ENCODE measurements around the gene PNPLA7. TPM values are rescaled to one million over a fixed set of nuclear protein-coding genes. Genes with fewer than 3 reads are reported as not detected.

Gene PNPLA7
- total and polyA plus RNA-seq, 2 of the 13 experiments (the other 11 are each of a cell fraction or from before 2014, with no cell fraction given) = 0.42 to 1.5 TPM

DNA sequence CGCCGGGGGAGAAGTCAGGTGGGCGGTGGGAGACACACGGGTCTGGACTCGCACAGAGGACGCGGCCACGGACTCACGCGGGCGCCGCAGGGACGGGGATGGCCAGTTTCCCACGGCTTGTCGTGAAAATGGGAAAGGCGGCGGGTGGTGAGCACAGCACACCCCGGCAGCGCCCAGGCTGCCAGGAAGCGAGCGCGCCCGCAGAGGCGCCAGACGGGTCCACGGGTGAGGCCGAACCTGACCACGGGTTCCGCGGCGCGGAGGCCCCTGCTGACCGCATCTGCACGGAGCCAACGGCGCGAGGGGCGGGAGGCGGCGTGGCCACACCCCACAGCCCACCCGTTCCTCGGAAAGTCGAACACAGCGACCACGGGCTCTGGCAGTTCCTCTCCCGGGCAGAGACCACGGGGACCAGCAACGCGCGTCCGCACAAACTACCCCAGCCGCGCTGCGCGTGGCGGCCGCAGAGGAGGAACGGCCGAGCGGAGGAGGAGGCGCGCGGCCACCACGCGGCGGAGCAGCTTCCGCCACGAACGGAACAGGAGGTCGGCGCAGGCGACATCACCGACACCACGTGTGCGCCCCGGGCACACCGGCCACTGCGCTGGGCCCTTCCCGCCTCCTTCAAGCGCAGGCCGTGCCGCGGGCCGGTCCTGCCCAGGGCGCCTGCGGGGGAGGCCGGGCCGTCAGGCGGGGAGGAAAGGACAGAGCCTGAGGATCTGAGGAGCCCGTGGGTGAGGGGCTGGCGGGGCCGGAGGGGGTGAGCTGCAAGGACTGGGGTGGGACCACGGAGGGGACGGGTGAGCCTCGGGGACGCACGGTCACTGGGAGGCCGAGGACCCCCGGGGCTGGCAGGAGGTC is 132.8 kb downstream of the PNPLA7 start:
- in situ Hi-C loops (cut with HindIII; ENCODE audit: extremely low pct_ligation_motif_present, low pct_unique_long_range_greater_than_20kb) = no loop called here
- Histone ChIP-seq H3K4me1 (ENCODE audit: insufficient read depth, low read length) (peaks cover 13% of the 10 kb centered on the region), H3K9me3 (ENCODE audit: low read length) (no peaks in the 10 kb centered on the region), H3K27ac (ENCODE audit: extremely low read length, insufficient read depth, low read length) (no peak overlapping the region), H3K79me2 (ENCODE audit: insufficient read depth, low read length) (peaks cover 15% of the 10 kb centered on the region), H4K20me1 (ENCODE audit: insufficient read depth, low read length) (no peaks in the 10 kb centered on the region), H3K9ac (ENCODE audit: insufficient read depth, low read depth, low read length) (no peak overlapping the region), H3K4me3 (replicated peaks in 1 of 3; ENCODE audit: insufficient read depth in 1 of 3, low read depth in 2 of 3, low read length in 3 of 3) (no peak overlapping the region), H3K27me3 (ENCODE audit: control insufficient read depth in 1 of 2, insufficient read depth in 2 of 2, low read length in 2 of 2) (no peaks in the 10 kb centered on the region; a peak in 1 of 5 replicates), H3K4me2 (ENCODE audit: low read depth, low read length) (no peak overlapping the region), H3K36me3 (replicated peaks in 1 of 2; ENCODE audit: control insufficient read depth in 1 of 2, insufficient read depth in 2 of 2, low read length in 2 of 2) (no peaks in the 10 kb centered on the region), H2AFZ (ENCODE audit: low read length) (no peak overlapping the region)
- ChIA-PET CTCF (ENCODE audit: low intra/inter-chr PET ratio, low total read pairs) (no interaction called here), POLR2A (no interaction called here)
- FAIRE-seq (no peak), DNase-seq (ENCODE audit: low spot score) (no peak), ATAC-seq (no peak)
- no TSS peak for BruUV-seq (replicated peaks)
- 0 out of 2 replicates have a peak, but pooled peaks have one; percentile 13 for TF ChIP-seq RBFOX2 (IDR thresholded peaks at IDR 0.05; ENCODE audit: low read depth, low read length)
- no peak for TF ChIP-seq ZBTB42 (CRISPR knock-in tag; IDR thresholded peaks at IDR 0.05)
- TF ChIP-seq AGO2 (optimal IDR thresholded peaks at IDR 0.05; ENCODE audit: low read depth, low read length) = peak; percentile 31
- intact Hi-C loops (cut with micrococcal nuclease; ENCODE audit: unreplicated experiment) = no loop called here
- 97% methylated on average over 96 of the region's 99 CpGs for WGBS (ENCODE audit: low lambda C conversion rate)

DNA sequence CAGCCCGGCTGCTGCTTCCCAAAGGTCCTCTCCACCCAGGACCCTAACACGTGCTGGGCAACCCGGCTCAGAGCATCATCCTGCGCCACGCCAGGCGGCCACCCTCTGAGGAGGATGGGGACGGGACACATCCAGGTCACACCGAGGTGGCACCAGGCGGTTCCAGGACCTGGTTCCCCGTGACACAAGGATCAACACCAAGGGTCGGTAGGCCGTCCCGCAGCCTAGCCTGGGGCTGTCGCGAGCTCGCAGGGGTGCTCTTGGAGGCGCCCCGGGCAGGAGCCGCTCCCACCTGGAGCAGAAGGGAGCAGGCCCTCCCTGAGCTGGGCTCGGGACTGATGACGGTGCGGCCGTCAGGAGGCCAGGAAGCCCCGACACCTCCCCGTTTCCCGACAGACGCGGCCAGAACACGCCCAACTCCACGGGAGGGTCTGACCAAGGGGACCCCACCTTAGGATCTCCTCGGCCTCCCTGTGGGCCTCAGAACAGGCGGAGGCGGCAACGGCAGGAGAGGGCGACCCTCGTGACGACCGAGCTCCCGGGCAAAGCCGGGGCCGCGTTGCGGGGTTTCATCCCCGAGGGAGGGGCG is 133.5 kb downstream of the PNPLA7 start:
- DNase-seq (ENCODE audit: low spot score) (no peak), ATAC-seq (no peak), FAIRE-seq (no peak)
- in situ Hi-C loops (cut with HindIII; ENCODE audit: extremely low pct_ligation_motif_present, low pct_unique_long_range_greater_than_20kb) = no loop called here
- no peak overlapping the region for H3K4me2 ChIP-seq (ENCODE audit: low read depth, low read length)
- intact Hi-C loops (cut with micrococcal nuclease; ENCODE audit: unreplicated experiment) = no loop called here
- no peaks in the 10 kb centered on the region for H3K27me3 ChIP-seq (ENCODE audit: control insufficient read depth in 1 of 2, insufficient read depth in 2 of 2, low read length in 2 of 2)
- ChIA-PET POLR2A (no interaction called here), CTCF (ENCODE audit: low intra/inter-chr PET ratio, low total read pairs) (no interaction called here)
- H3K9me3 ChIP-seq (ENCODE audit: low read length) = no peaks in the 10 kb centered on the region
- no peak overlapping the region for H3K27ac ChIP-seq (ENCODE audit: extremely low read length, insufficient read depth, low read length)
- no peak overlapping the region for H3K4me3 ChIP-seq (replicated peaks in 1 of 3; ENCODE audit: insufficient read depth in 1 of 3, low read depth in 2 of 3, low read length in 3 of 3)
- H2AFZ ChIP-seq (ENCODE audit: low read length) = no peak overlapping the region
- H3K9ac ChIP-seq (ENCODE audit: insufficient read depth, low read depth, low read length) = no peak overlapping the region
- no peaks in the 10 kb centered on the region for H4K20me1 ChIP-seq (ENCODE audit: insufficient read depth, low read length)
- BruUV-seq (replicated peaks) = no TSS peak
- H3K36me3 ChIP-seq (replicated peaks in 1 of 2; ENCODE audit: control insufficient read depth in 1 of 2, insufficient read depth in 2 of 2, low read length in 2 of 2) = no peaks in the 10 kb centered on the region
- peaks cover 10% of the 10 kb centered on the region for H3K4me1 ChIP-seq (ENCODE audit: insufficient read depth, low read length)
- 94% methylated on average over 33 of the region's 45 CpGs for WGBS (ENCODE audit: low lambda C conversion rate)
- H3K79me2 ChIP-seq (ENCODE audit: insufficient read depth, low read length) = peaks cover 8% of the 10 kb centered on the region
- TF ChIP-seq POLR2AphosphoS2 (IDR thresholded peaks at IDR 0.05; ENCODE audit: low read depth, low read length) = no peak
- peak; percentile 20 for TF ChIP-seq HNRNPLL (IDR thresholded peaks at IDR 0.05; ENCODE audit: low read depth, low read length, poor library complexity, severe bottlenecking)
- TF ChIP-seq, protein P1, sequence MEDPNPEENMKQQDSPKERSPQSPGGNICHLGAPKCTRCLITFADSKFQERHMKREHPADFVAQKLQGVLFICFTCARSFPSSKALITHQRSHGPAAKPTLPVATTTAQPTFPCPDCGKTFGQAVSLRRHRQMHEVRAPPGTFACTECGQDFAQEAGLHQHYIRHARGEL (CRISPR knock-in tag; IDR thresholded peaks at IDR 0.05) = no peak
- TF ChIP-seq, protein P2, sequence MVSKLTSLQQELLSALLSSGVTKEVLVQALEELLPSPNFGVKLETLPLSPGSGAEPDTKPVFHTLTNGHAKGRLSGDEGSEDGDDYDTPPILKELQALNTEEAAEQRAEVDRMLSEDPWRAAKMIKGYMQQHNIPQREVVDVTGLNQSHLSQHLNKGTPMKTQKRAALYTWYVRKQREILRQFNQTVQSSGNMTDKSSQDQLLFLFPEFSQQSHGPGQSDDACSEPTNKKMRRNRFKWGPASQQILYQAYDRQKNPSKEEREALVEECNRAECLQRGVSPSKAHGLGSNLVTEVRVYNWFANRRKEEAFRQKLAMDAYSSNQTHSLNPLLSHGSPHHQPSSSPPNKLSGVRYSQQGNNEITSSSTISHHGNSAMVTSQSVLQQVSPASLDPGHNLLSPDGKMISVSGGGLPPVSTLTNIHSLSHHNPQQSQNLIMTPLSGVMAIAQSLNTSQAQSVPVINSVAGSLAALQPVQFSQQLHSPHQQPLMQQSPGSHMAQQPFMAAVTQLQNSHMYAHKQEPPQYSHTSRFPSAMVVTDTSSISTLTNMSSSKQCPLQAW (CRISPR knock-in tag; IDR thresholded peaks at IDR 0.05) = no peak
- 0 out of 2 replicates have a peak, but pooled peaks have one; percentile 14 for TF ChIP-seq RBFOX2 (IDR thresholded peaks at IDR 0.05; ENCODE audit: low read depth, low read length)
- TF ChIP-seq, protein P3, sequence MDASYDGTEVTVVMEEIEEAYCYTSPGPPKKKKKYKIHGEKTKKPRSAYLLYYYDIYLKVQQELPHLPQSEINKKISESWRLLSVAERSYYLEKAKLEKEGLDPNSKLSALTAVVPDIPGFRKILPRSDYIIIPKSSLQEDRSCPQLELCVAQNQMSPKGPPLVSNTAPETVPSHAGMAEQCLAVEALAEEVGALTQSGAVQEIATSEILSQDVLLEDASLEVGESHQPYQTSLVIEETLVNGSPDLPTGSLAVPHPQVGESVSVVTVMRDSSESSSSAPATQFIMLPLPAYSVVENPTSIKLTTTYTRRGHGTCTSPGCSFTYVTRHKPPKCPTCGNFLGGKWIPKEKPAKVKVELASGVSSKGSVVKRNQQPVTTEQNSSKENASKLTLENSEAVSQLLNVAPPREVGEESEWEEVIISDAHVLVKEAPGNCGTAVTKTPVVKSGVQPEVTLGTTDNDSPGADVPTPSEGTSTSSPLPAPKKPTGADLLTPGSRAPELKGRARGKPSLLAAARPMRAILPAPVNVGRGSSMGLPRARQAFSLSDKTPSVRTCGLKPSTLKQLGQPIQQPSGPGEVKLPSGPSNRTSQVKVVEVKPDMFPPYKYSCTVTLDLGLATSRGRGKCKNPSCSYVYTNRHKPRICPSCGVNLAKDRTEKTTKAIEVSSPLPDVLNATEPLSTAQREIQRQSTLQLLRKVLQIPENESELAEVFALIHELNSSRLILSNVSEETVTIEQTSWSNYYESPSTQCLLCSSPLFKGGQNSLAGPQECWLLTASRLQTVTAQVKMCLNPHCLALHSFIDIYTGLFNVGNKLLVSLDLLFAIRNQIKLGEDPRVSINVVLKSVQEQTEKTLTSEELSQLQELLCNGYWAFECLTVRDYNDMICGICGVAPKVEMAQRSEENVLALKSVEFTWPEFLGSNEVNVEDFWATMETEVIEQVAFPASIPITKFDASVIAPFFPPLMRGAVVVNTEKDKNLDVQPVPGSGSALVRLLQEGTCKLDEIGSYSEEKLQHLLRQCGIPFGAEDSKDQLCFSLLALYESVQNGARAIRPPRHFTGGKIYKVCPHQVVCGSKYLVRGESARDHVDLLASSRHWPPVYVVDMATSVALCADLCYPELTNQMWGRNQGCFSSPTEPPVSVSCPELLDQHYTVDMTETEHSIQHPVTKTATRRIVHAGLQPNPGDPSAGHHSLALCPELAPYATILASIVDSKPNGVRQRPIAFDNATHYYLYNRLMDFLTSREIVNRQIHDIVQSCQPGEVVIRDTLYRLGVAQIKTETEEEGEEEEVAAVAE (CRISPR knock-in tag; IDR thresholded peaks at IDR 0.05; ENCODE audit: borderline replicate concordance) = no peak
- TF ChIP-seq CHD4 (IDR thresholded peaks at IDR 0.05; ENCODE audit: borderline replicate concordance, low read length) = no peak
- TF ChIP-seq STAT5B (CRISPR knock-in tag; IDR thresholded peaks at IDR 0.05) = no peak

Measured in HepG2 (cell line).